ENCODE measurements around the gene DDTL.
"Not testable (repeated sequence)": the region's sequence is repeated elsewhere in the genome, so short reads cannot be mapped to it uniquely, and the experiment has no call there.

The DDTL gene

GRCh38 chr22:23939017-23939357, 27.7 kb upstream of the DDTL start:
- POLR2A ChIA-PET = interaction anchor here (1.4 kb wide), 1 partner anchor 45 kb away, joined by 6 read pairs; the partner anchor contains the start of gene MIF
- CTCF ChIA-PET = interaction anchor here (1.2 kb wide), 1 partner anchor 9 kb away, joined by 3 read pairs; no protein-coding TSS in a partner anchor

GRCh38 chr22:23940166-23940565, 26.5 kb upstream of the DDTL start:
- CTCF ChIA-PET; DNase-seq (ENCODE audit: extremely low spot score); POLR2A ChIA-PET: not testable (repeated sequence)

More at GRCh38 chr22:23939017-23939357, 27.7 kb upstream of the DDTL start:
- DNase-seq (ENCODE audit: extremely low spot score) = no peak
- no peak for TF ChIP-seq LEF1 (IDR thresholded peaks at IDR 0.05; ENCODE audit: borderline replicate concordance)
- no peak for TF ChIP-seq SP1 (IDR thresholded peaks at IDR 0.05)
- no peak for TF ChIP-seq FOXA1 (IDR thresholded peaks at IDR 0.05)
- TF ChIP-seq FOXM1 (IDR thresholded peaks at IDR 0.05; ENCODE audit: borderline replicate concordance) = no peak
- no peak for TF ChIP-seq ELF4 (IDR thresholded peaks at IDR 0.05)
- no peak for TF ChIP-seq BHLHE40 (IDR thresholded peaks at IDR 0.05; ENCODE audit: borderline replicate concordance)
- TF ChIP-seq SUZ12 (IDR thresholded peaks at IDR 0.05) = no peak
- TF ChIP-seq NFRKB (IDR thresholded peaks at IDR 0.05) = no peak

- DNase-seq (ENCODE audit: extremely low spot score); POLR2A ChIA-PET; CTCF ChIA-PET: not testable (repeated sequence)
These were observed 19.3 kb upstream of the DDTL start for GRCh38 chr22:23947391-23947790.

GRCh38 chr22:23949764-23950163, 16.9 kb upstream of the DDTL start:
- POLR2A ChIA-PET; CTCF ChIA-PET; DNase-seq (ENCODE audit: extremely low spot score): not testable (repeated sequence)

- DNase-seq (ENCODE audit: extremely low spot score); POLR2A ChIA-PET; CTCF ChIA-PET: not testable (repeated sequence)
These were observed 15.3 kb upstream of the DDTL start for GRCh38 chr22:23951383-23951782.

GRCh38 chr22:23952794-23953405, 13.8 kb upstream of the DDTL start:
- CTCF ChIA-PET; DNase-seq (ENCODE audit: extremely low spot score): not testable (repeated sequence)
- POLR2A ChIA-PET = interaction anchor here (1.0 kb wide), 1 partner anchor 59 kb away, joined by 3 read pairs; the partner anchor contains the start of gene MIF

- DNase-seq (ENCODE audit: extremely low spot score); CTCF ChIA-PET: not testable (repeated sequence)
- POLR2A ChIA-PET = interaction anchor here (1.0 kb wide), 1 partner anchor 60 kb away, joined by 3 read pairs; the partner anchor contains the start of gene MIF
These were observed 13.2 kb upstream of the DDTL start for GRCh38 chr22:23953485-23953884.

- DNase-seq (ENCODE audit: extremely low spot score); POLR2A ChIA-PET; CTCF ChIA-PET: not testable (repeated sequence)
These were observed 12.3 kb upstream of the DDTL start for GRCh38 chr22:23954193-23954990.

GRCh38 chr22:23954991-23955305, 11.7 kb upstream of the DDTL start:
- CTCF ChIA-PET; POLR2A ChIA-PET; DNase-seq (ENCODE audit: extremely low spot score): not testable (repeated sequence)

GRCh38 chr22:23955886-23956285, 10.8 kb upstream of the DDTL start:
- ChIA-PET CTCF (interaction anchor here (0.6 to 0.7 kb wide), 3 partner anchors 71 to 98 kb away, joined by 3 to 4 read pairs (median 3); partner anchors contain the start of gene SLC2A11), POLR2A (interaction anchor here (1.1 kb wide), 1 partner anchor 98 kb away, joined by 3 read pairs; the partner anchor contains the start of gene SLC2A11)
- not testable (repeated sequence) for DNase-seq (ENCODE audit: extremely low spot score)

GRCh38 chr22:23956301-23956900, 10.3 kb upstream of the DDTL start:
- peak; percentile 71 for DNase-seq (ENCODE audit: extremely low spot score)
- ChIA-PET CTCF (interaction anchor here (0.6 to 0.7 kb wide), 3 partner anchors 71 to 99 kb away, joined by 3 to 4 read pairs (median 3); partner anchors contain the start of gene SLC2A11), POLR2A (interaction anchor here (1.1 kb wide), 1 partner anchor 99 kb away, joined by 3 read pairs; the partner anchor contains the start of gene SLC2A11)

- POLR2A ChIA-PET; DNase-seq (ENCODE audit: extremely low spot score); CTCF ChIA-PET: not testable (repeated sequence)
These were observed 5.5 kb upstream of the DDTL start, which contains the start of gene GSTT2B for GRCh38 chr22:23961084-23961771. GSTT2B (minus strand) TSS chr22:23961195; CDS start chr22:23961131, 64 bp downstream.

- CTCF ChIA-PET; DNase-seq (ENCODE audit: extremely low spot score); POLR2A ChIA-PET: not testable (repeated sequence)
These were observed 594 bp upstream of the DDTL start for GRCh38 chr22:23966094-23966493.
